GM12891 (cell line): Measurements from ENCODE around the gene WRNIP1.

Source experiments
- DNase-seq: peaks from one replicate; pipeline ENCODE4 v3.0.0; 2011; ENCODE audit warnings: low spot score; ENCODE audit not compliant: insufficient read length
- FAIRE-seq: peaks from 2 replicates; lab custom pipeline; 2011; peaks lifted over from hg19 to GRCh38; lab: Jason Lieb, UNC
- PAX5 ChIP-seq: IDR thresholded peaks from 2 replicates; pipeline ENCODE4 v1.6.1; 2011; ENCODE audit warnings: low read length, moderate library complexity, mild to moderate bottlenecking; ENCODE audit not compliant: insufficient read depth, severe bottlenecking
- POLR2A ChIP-seq: IDR thresholded peaks from 2 replicates; pipeline ENCODE4 v1.6.1; 2011; ENCODE audit warnings: low read depth, low read length, control low read depth
- POLR2AphosphoS5 ChIP-seq: IDR thresholded peaks from 2 replicates; pipeline ENCODE4 v1.6.1; 2011; ENCODE audit warnings: low read depth, low read length, control low read depth
- POU2F2 ChIP-seq: IDR thresholded peaks from 2 replicates; pipeline ENCODE4 v1.6.1; 2011; ENCODE audit warnings: low read depth, mild to moderate bottlenecking, control low read depth, low read length, moderate library complexity
- SPI1 ChIP-seq: IDR thresholded peaks from 2 replicates; pipeline ENCODE4 v1.6.1; 2011; ENCODE audit warnings: low read depth, low read length, control low read depth
- TAF1 ChIP-seq: IDR thresholded peaks from 2 replicates; pipeline ENCODE4 v1.6.1; 2011; ENCODE audit warnings: low read depth, low read length, control low read depth

WRNIP1 gene

DNA sequence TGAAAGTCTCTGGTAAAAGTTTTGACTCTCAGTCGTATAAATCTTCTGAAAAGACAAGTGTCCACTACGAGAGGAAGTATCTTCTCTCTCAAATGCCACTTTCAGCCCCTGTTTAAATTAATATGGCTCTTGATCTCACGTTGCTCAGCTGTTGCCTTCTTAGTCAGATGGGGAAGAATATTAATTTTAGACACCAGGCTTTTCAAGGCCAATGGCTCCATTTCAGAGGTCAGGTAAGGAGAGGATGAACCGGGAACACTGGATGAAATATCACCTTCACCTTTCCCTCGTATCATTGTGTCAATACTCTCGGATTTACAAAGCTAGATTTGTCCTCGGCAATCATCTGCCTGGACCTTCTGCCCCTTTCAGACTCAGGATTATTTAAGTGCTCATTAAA, 14.4 kb upstream of the WRNIP1 start, which contains the start of gene MYLK4:
Gene MYLK4, minus strand, starts transcription at position 91 of the 400 bp plus-strand sequence. CDS start 1,628 bp downstream, outside the sequence.
- TF ChIP-seq POLR2A (no peak), POU2F2 (no peak), PAX5 (no peak), POLR2AphosphoS5 (no peak), SPI1 (no peak), TAF1 (no peak)
- DNase-seq (no peak), FAIRE-seq (no peak)

DNA sequence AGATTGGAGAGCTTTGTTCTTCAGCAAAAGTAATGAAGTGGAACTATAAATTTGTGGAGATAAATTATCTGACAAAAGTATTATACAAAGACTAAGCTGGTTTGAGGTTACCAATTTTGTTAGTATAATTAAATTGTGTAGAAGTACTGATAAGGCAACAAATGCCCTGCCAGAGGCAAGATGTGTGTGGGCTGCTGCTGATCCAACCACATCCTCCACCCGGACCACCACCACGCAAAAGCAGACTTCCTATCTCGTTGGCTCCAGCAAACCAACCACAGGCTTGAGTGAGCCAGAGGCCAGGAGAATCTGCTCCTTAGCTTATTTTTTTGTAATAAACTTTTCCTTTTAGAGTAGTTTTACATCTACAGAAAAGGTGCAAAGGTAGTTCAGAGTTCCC, 13.3 kb upstream of the WRNIP1 start:
- DNase-seq: no peak
- FAIRE-seq: no peak
- TF ChIP-seq POLR2AphosphoS5: no peak
- TF ChIP-seq POLR2A: no peak

DNA sequence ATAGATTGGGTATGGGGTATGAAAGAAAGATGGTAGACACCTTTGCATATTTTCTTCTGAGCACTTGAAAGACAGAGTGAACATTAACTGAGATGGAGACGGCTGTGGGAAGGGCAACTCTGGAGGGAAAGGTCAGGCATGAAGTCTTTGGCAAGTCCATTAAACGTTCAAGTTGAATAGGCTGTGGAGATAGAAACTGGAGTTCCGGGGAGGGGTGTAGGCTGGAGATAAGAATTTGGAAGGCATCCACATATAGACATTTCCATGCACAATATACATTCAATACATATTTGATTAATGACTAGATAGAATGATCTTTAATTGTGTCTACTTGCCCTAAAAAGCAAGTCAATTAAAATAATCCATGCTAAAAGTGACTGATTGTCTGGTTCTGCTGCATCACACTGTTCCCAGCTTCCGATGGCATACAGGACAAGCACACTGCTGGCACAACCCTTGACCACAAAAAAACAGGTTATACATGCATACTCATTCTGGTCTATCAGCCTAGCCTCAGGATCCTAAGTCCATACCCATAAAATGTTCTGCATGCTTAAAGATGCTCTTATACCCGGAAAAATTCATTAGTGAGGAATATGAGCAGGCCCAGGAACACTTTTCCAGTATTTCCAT, 12.6 kb upstream of the WRNIP1 start:
- DNase-seq (no peak), FAIRE-seq (no peak)
- TF ChIP-seq TAF1: no peak
- TF ChIP-seq POLR2AphosphoS5: no peak
- no peak for TF ChIP-seq PAX5
- TF ChIP-seq POU2F2: no peak
- TF ChIP-seq POLR2A: no peak
- no peak for TF ChIP-seq SPI1

DNA sequence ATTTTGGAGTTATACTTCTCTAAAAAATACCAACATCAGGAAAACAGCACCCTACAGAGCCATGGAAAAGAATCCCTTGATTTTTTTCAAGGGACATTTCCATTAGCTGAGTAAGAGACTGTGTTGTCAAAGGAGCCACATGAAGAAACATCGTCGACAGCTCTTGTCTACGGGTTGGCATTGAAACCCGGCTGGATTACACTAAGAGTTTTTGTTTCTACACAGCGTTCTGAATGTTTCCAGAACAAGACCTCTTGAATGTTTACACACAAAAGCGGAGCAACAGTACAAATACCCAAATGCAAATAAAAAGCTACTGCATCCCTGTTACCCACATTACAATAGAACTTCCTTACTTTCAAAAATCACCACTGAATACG, 12.1 kb upstream of the WRNIP1 start:
- TF ChIP-seq POLR2AphosphoS5 (no peak), TAF1 (no peak), POLR2A (no peak), POU2F2 (no peak), SPI1 (no peak), PAX5 (no peak)
- DNase-seq: no peak

DNA sequence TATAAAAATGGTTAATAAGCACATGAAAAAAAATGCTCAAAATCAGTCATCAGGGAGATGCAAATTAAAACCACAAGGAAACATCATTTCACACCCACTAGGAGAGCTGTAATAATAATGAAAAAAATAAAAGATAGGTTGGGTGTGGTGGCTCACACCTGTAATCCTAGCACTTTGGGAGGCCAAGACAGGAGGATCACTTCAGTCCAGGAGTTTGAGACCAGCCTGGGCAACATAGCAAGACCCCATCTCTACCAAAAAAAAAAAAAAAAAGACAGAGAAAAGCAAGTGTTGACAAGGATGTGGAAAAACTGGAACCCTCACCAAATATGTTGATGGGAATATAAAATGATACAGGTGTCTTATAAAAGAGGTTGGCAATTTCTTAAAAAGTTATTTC, 11.4 kb upstream of the WRNIP1 start:
- TF ChIP-seq POU2F2: no peak
- TF ChIP-seq TAF1: no peak
- no peak for TF ChIP-seq POLR2A
- no peak for TF ChIP-seq POLR2AphosphoS5
- TF ChIP-seq SPI1: no peak
- no peak for TF ChIP-seq PAX5
- DNase-seq (no peak), FAIRE-seq (no peak)

More for the DNA sequence above, 12.1 kb upstream of the WRNIP1 start:
- FAIRE-seq: no peak

DNA sequence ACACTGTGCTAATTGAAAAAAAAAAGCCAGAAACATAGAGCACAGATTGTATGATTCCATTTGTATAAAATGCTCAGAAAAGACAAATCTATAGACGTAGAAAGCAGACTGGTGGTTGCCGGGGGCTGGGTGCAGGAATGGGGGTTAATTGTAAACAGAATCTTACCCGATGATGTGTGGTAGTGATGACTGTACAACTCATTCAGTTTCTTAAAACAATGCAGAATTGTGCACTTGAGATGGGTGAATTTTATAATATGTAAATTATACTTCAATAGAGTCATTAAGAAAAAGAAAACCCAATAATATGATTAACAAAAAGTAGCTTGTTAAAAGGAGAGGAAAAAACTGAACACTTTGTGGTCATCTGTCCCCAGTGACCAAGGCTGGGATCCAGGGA, 10.8 kb upstream of the WRNIP1 start:
- FAIRE-seq: no peak
- no peak for DNase-seq
- no peak for TF ChIP-seq TAF1
- TF ChIP-seq SPI1: no peak
- no peak for TF ChIP-seq POLR2AphosphoS5
- no peak for TF ChIP-seq POLR2A
- TF ChIP-seq PAX5: no peak
- TF ChIP-seq POU2F2: no peak

DNA sequence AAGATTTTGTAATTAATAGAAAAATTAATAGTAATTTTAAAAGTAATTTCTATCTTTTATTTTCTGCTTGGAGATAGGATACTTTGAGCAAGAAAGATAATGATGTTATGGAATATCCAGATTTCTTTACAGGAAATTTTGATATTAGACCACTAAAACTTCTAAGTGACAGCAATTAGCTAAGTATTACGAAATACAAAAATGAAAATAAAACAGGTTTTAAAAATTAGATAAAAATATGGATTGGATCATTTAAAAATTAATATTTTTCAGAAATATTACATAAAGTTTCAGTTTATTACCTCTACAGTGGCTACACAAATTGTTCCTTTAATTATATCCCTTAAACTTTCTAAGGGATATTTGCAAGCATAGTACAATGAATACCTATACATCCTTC, 10.3 kb upstream of the WRNIP1 start:
- DNase-seq (no peak), FAIRE-seq (no peak)
- TF ChIP-seq TAF1 (no peak), POLR2AphosphoS5 (no peak), POLR2A (no peak), POU2F2 (no peak), SPI1 (no peak), PAX5 (no peak)

DNA sequence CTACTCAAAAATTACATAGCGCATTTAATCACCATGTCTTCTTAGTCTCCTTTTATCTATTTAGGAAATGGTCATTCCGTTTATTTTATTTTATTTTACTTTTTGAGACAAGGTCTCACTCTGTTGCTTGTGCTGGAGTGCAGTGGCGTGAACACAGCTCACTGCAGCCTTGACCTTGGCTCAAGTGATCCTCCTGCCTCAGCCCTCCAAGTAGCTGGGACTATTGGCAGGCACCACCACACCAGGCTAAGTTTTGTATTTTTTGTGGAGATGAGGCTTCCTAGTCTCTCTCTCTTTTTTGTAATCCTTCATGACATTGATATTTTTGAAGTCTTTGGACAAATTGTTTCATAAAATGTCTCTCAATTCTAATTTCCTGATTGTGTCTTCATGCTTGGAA, 9.7 kb upstream of the WRNIP1 start:
- no peak for FAIRE-seq
- DNase-seq: no peak
- TF ChIP-seq PAX5 (no peak), POLR2A (no peak), POLR2AphosphoS5 (no peak), POU2F2 (no peak), TAF1 (no peak), SPI1 (no peak)

DNA sequence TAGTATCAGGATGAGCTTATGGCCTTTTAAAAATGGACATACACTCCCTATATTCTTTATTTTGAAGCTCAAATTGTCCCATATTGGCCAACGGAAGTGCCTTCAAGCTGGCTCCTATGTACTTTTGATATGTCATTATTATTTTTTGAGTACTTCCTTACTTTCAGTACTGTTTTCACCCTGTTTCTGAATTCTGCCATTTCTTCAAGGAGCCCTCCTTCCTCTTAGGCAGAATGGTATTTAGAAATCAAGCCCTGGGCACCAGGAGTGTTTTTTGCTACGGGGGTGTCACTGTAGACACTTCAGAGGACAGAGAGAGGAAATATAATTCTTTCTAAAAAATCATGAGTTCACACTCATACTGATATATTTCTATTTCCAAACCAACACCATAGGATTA, 9.0 kb upstream of the WRNIP1 start:
- DNase-seq (no peak), FAIRE-seq (no peak)
- TF ChIP-seq TAF1: no peak
- TF ChIP-seq POLR2A: no peak
- TF ChIP-seq SPI1: no peak

DNA sequence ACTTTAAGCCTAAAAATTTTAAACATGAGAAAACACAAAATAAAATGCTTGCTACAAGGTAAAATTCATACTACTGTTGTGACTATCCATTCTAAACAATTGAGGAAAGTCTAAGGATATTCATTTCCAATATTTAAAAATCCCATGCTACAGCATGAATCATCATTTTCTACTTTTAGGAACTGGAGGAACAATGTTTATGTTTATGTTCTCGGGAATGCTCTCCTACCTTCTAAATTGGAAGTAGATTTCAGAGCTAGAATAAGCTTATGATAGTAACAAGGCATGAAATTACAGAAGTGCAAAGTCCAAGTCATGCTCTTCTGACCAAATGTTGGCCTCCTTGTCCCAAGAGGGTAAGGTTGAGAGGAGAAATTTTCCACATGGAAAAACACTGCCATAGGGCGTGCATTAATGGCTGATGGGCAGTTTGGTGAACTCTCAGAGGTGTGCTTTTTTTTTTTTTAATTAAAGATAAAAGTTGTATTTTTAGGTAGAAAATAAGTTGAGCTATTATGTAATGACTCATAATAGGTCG, 8.4 kb upstream of the WRNIP1 start:
- TF ChIP-seq POLR2A: no peak
- no peak for DNase-seq
- no peak for FAIRE-seq
